ENCODE data around the gene ZNF683.
A peak's percentile ranks its signal among the peaks of the same experiment; 100 is the strongest.
"Not testable (repeated sequence)": the region's sequence is repeated elsewhere in the genome, so short reads cannot be mapped to it uniquely, and the experiment has no call there.

ZNF683 gene

GRCh38 chr1:26335774-26336476 lies 36.6 kb downstream of the ZNF683 start:
- no peak for DNase-seq

GRCh38 chr1:26333312-26333711 lies 39.2 kb downstream of the ZNF683 start:
- DNase-seq: not testable (repeated sequence)

- no peak for DNase-seq
Measured at GRCh38 chr1:26330276-26330675, 42.3 kb downstream of the ZNF683 start.

- not testable (repeated sequence) for DNase-seq
Measured at GRCh38 chr1:26329380-26329779, 43.2 kb downstream of the ZNF683 start.

- no peak for DNase-seq
Measured at GRCh38 chr1:26328597-26328996, 44.0 kb downstream of the ZNF683 start.

- DNase-seq: no peak
Measured at GRCh38 chr1:26327956-26328362, 44.6 kb downstream of the ZNF683 start.

GRCh38 chr1:26324550-26324949 lies 48.0 kb downstream of the ZNF683 start:
- DNase-seq: no peak

- DNase-seq: no peak
Measured at GRCh38 chr1:26323382-26323781, 49.2 kb downstream of the ZNF683 start.

- DNase-seq: no peak
Measured at GRCh38 chr1:26322042-26322331, 50.6 kb downstream of the ZNF683 start.

- DNase-seq: peak; percentile 96
Measured at GRCh38 chr1:26321315-26322041, 51.1 kb downstream of the ZNF683 start.

GRCh38 chr1:26320896-26321295 lies 51.7 kb downstream of the ZNF683 start:
- DNase-seq: peak; percentile 28

GRCh38 chr1:26318338-26319064 lies 54.0 kb downstream of the ZNF683 start:
- peak; percentile 54 for DNase-seq

GRCh38 chr1:26317612-26318337 lies 54.8 kb downstream of the ZNF683 start, which contains the start of gene CD52:
TSS of gene CD52 (plus strand) at chr1:26317958. CDS start at chr1:26318018, 60 bp downstream.
- DNase-seq: peak; percentile 91

GRCh38 chr1:26317146-26317545 lies 55.4 kb downstream of the ZNF683 start:
- DNase-seq: no peak

GRCh38 chr1:26315874-26316850 lies 56.4 kb downstream of the ZNF683 start:
- no peak for DNase-seq

GRCh38 chr1:26314501-26314900 lies 58.0 kb downstream of the ZNF683 start:
- DNase-seq: no peak

All from CD4-positive, alpha-beta T cell treated with Interleukin-17A for 4 hours (primary cell).